GM19193 (cell line): ENCODE data around the gene OR10G2.

Experiments
- POLR2A ChIP-seq: IDR thresholded peaks from 4 replicates; pipeline ENCODE4 v1.6.1; 2011; ENCODE audit not compliant: insufficient read depth, insufficient read length; ENCODE audit errors: extremely low read depth

OR10G2 gene

GRCh38 chr14:21626491-21627230, 8.1 kb downstream of the OR10G2 start:
- no peak for TF ChIP-seq POLR2A

GRCh38 chr14:21617614-21618013, 17.1 kb downstream of the OR10G2 start:
- TF ChIP-seq POLR2A: no peak

- TF ChIP-seq POLR2A: no peak
These were observed 20.5 kb downstream of the OR10G2 start for GRCh38 chr14:21614240-21614639.

- no peak for TF ChIP-seq POLR2A
These were observed 22.4 kb downstream of the OR10G2 start for GRCh38 chr14:21612324-21612723.

GRCh38 chr14:21589317-21589716, 45.4 kb downstream of the OR10G2 start:
- TF ChIP-seq POLR2A: no peak
